PC-3 (cell line): Measurements from ENCODE around the gene FNIP1.

ENCODE experiments used
- CTCF ChIP-seq: fragments of 300-600 bp; sonication (generic); conservative IDR thresholded peaks from 2 replicates; pipeline ENCODE4 v1.5.1; 2017; ENCODE audit warnings: antibody characterized with exemption, low read depth, mild to moderate bottlenecking, low read length
- EZH2 ChIP-seq: fragments of 300-600 bp; sonication (generic); IDR thresholded peaks from one replicate; pipeline ENCODE4 v1.6.1; 2017; ENCODE audit warnings: antibody characterized with exemption, mild to moderate bottlenecking, low read length; ENCODE audit not compliant: unreplicated experiment
- EZH2phosphoT487 ChIP-seq: fragments of 300-600 bp; sonication (generic); IDR thresholded peaks from 2 replicates; pipeline ENCODE4 v1.6.1; 2018; ENCODE audit warnings: mild to moderate bottlenecking, antibody characterized with exemption, low read length, borderline replicate concordance

- TF ChIP-seq CTCF: no peak
- TF ChIP-seq EZH2: no peak
- TF ChIP-seq EZH2phosphoT487: no peak
These were observed 51.7 kb downstream of the FNIP1 start for GRCh38 chr5:131745155-131745554.
